ENCODE results near the gene PHF12. TPM values are rescaled to one million over a fixed set of nuclear protein-coding genes. Genes with fewer than 3 reads are reported as not detected.

The PHF12 gene
- total and polyA plus RNA-seq, 2 of the 8 experiments (the other 6 are each of a cell fraction or from before 2014, with no cell fraction given): 38.8 to 65.7 TPM

DNA sequence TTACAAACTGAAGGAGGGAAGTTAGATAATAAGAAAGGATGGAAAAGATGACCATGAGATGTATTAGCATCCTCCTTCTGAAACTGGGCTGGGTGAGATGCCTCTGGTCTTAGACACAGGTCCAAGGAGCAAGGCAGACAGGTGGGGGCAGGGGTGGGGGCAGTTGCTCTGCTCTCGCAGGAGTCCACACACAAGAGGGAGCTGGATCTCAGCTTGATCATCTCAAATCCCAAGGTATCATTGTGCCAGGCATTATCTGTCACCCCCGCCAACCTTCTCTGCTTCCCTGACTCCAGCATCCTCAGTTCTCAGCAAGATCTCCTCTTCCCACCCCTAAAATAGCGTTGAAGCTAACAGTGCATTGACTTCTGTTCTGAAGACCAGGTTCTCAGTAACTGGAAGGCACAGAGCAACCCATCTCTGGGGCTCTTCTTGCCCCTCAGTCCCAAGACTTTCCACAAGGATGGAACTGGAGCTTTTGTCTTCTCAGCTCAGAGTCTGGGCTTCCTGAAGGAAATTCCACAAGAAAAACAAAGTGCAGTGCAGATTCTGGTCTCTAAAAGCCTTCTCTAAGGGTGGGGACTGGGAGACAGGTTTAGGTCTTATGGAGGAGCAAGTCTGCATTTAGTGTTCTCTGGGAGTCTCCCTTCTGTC lies 55.4 kb downstream of the PHF12 start (continued):
- TF ChIP-seq CTCF (IDR thresholded peaks at IDR 0.05; ENCODE audit: control extremely low read depth in 1 of 3, insufficient read depth in 1 of 3, low read depth in 1 of 3, low read length in 3 of 3) (no peak), RBBP5 (IDR thresholded peaks at IDR 0.05; ENCODE audit: borderline replicate concordance, low read depth, low read length) (no peak), EP300 (IDR thresholded peaks at IDR 0.05; ENCODE audit: borderline replicate concordance in 1 of 2, low read depth in 2 of 2, low read length in 2 of 2) (no peak), SRF (IDR thresholded peaks at IDR 0.05; ENCODE audit: low read depth, low read length) (no peak), RXRA (IDR thresholded peaks at IDR 0.05; ENCODE audit: insufficient read depth, low read depth, low read length) (no peak), TAF1 (IDR thresholded peaks at IDR 0.05; ENCODE audit: low read depth, low read length) (no peak), EZH2 (IDR thresholded peaks at IDR 0.05; ENCODE audit: low read depth, low read length, severe bottlenecking) (no peak), CHD2 (IDR thresholded peaks at IDR 0.05; ENCODE audit: low read length) (no peak), GTF2F1 (IDR thresholded peaks at IDR 0.05; ENCODE audit: borderline replicate concordance, low read depth, low read length) (no peak), KDM5A (IDR thresholded peaks at IDR 0.05; ENCODE audit: low read length) (no peak)
- TF ChIP-seq, protein P1, sequence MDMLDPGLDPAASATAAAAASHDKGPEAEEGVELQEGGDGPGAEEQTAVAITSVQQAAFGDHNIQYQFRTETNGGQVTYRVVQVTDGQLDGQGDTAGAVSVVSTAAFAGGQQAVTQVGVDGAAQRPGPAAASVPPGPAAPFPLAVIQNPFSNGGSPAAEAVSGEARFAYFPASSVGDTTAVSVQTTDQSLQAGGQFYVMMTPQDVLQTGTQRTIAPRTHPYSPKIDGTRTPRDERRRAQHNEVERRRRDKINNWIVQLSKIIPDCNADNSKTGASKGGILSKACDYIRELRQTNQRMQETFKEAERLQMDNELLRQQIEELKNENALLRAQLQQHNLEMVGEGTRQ (IDR thresholded peaks at IDR 0.05; ENCODE audit: low read length): no peak
